GM12864 (cell line): Measurements from ENCODE around the gene AGPAT3.

Experiments
- DNase-seq: peaks from one replicate; pipeline ENCODE4 v3.0.0-alpha.2; 2011; ENCODE audit warnings: low read depth
- H3K4me3 ChIP-seq: 2 replicates; pipeline ENCODE4 v1.5.1; 2011; ENCODE audit warnings: mild to moderate bottlenecking, low read depth, low read length, control low read depth
- CTCF ChIP-seq: IDR thresholded peaks from 2 replicates; pipeline ENCODE4 v1.5.1; 2011; ENCODE audit warnings: low read depth, mild to moderate bottlenecking, moderate library complexity, low read length, control low read depth, inconsistent platforms; ENCODE audit errors: missing control alignments

The AGPAT3 gene

GRCh38 chr21:44029460-44030087 is 164.6 kb downstream of the AGPAT3 start:
- DNase-seq = no peak
- H3K4me3 ChIP-seq = no peak overlapping the region
- no peak for TF ChIP-seq CTCF

- no peak for TF ChIP-seq CTCF
- no peak for DNase-seq
- no peak overlapping the region for H3K4me3 ChIP-seq
Observed at GRCh38 chr21:44035244-44035643, 170.2 kb downstream of the AGPAT3 start.
